HG03469 (cell line): ENCODE data around the gene SCARB2.

ENCODE experiments used
- ATAC-seq: cut with Tn5 transposase; IDR thresholded peaks from one replicate; pipeline ENCODE4 v1.9.1; 2021; ENCODE audit warnings: mild to moderate bottlenecking, moderate library complexity, moderate number of reproducible peaks; ENCODE audit not compliant: unreplicated experiment

The SCARB2 gene

GRCh38 chr4:76156635-76157034, 57.0 kb downstream of the SCARB2 start:
- no peak for ATAC-seq

GRCh38 chr4:76155979-76156378, 57.6 kb downstream of the SCARB2 start:
- no peak for ATAC-seq

GRCh38 chr4:76153356-76153755, 60.3 kb downstream of the SCARB2 start:
- ATAC-seq: no peak

GRCh38 chr4:76148142-76148865, 65.3 kb downstream of the SCARB2 start, which contains the start of gene NUP54:
Gene NUP54 (minus strand): TSS chr4:76148397. CDS start chr4:76148374, 23 bp downstream.
- ATAC-seq: peak; percentile 99

- ATAC-seq: no peak
Observed at GRCh38 chr4:76147454-76148141, 66.0 kb downstream of the SCARB2 start.

- ATAC-seq: no peak
Observed at GRCh38 chr4:76144546-76144945, 69.1 kb downstream of the SCARB2 start.

- no peak for ATAC-seq
Observed at GRCh38 chr4:76141241-76141640, 72.4 kb downstream of the SCARB2 start.

GRCh38 chr4:76127754-76128153, 85.9 kb downstream of the SCARB2 start:
- ATAC-seq: no peak

- ATAC-seq: no peak
Observed at GRCh38 chr4:76125816-76126215, 87.8 kb downstream of the SCARB2 start.

- no peak for ATAC-seq
Observed at GRCh38 chr4:76120199-76120598, 93.4 kb downstream of the SCARB2 start.

GRCh38 chr4:76117536-76117935, 96.1 kb downstream of the SCARB2 start:
- ATAC-seq: no peak

- ATAC-seq: no peak
Observed at GRCh38 chr4:76116821-76117220, 96.8 kb downstream of the SCARB2 start.
